PC-3 (cell line): Measurements from ENCODE around the gene RAG2. TPM values are rescaled to one million over a fixed set of nuclear protein-coding genes. Genes with fewer than 3 reads are reported as not detected.

Experiments used
- ATAC-seq: fragments of 200-7000 bp; cut with Tn5 transposase; 2 replicates; pipeline ENCODE4 v1.9.1; 2020; ENCODE audit warnings: mild to moderate bottlenecking, moderate library complexity
- BruUV-seq: library from RNA; stranded (reverse); fragments of 400-500 nt; replicated peaks from 2 replicates; lab custom pipeline; 2021; lab: Mats Ljungman, UMichigan
- CTCF ChIA-PET: fragments of 300-600 bp; sonication (Branson Sonifier 250); formaldehyde crosslinking; loops from one replicate; lab custom pipeline; 2022; ENCODE audit warnings: antibody characterized with exemption; lab: Charles Lee
- POLR2A ChIA-PET: fragments of 300-600 bp; sonication (Branson Sonifier 250); formaldehyde crosslinking; loops from one replicate; lab custom pipeline; 2022; ENCODE audit warnings: antibody characterized with exemption; ENCODE audit not compliant: unreplicated experiment; lab: Charles Lee
- DNase-seq: peaks from one replicate; pipeline ENCODE4 v3.0.0-alpha.2; 2015
- H2AFZ ChIP-seq: fragments of 300-600 bp; sonication (generic); 2 replicates; pipeline ENCODE4 v1.6.0; 2016; ENCODE audit warnings: antibody characterized with exemption, low read length
- H3F3A ChIP-seq: fragments of 300-600 bp; sonication (generic); one replicate; pipeline ENCODE4 v1.6.0; 2017; ENCODE audit warnings: antibody characterized with exemption, low read length, control low read depth, mild to moderate bottlenecking; ENCODE audit not compliant: unreplicated experiment
- H3K27ac ChIP-seq: fragments of 300-600 bp; sonication (generic); 2 replicates; pipeline ENCODE4 v1.5.1; 2016; ENCODE audit warnings: mild to moderate bottlenecking, low read length
- H3K27me3 ChIP-seq: fragments of 300-600 bp; sonication (generic); 2 replicates; pipeline ENCODE4 v1.6.1; 2016; ENCODE audit warnings: low read length, mixed read lengths
- H3K36me3 ChIP-seq: fragments of 300-600 bp; sonication (generic); 2 replicates; pipeline ENCODE4 v1.6.1; 2016; ENCODE audit warnings: low read depth, mixed run types, low read length, mixed read lengths
- H3K4me1 ChIP-seq: fragments of 300-600 bp; sonication (generic); 2 replicates; pipeline ENCODE4 v1.5.1; 2016; ENCODE audit warnings: low read length; ENCODE audit not compliant: insufficient read depth
- H3K4me2 ChIP-seq: fragments of 300-600 bp; sonication (generic); 2 replicates; pipeline ENCODE4 v1.6.0; 2016; ENCODE audit warnings: low read length
- H3K4me3 ChIP-seq: fragments of 300-600 bp; sonication (generic); 2 replicates; pipeline ENCODE4 v1.5.1; 2016; ENCODE audit warnings: mild to moderate bottlenecking, low read length, mixed read lengths
- H3K79me2 ChIP-seq: fragments of 300-600 bp; sonication (generic); 2 replicates; pipeline ENCODE4 v1.6.1; 2017; ENCODE audit warnings: low read length, mixed read lengths
- H3K9ac ChIP-seq: fragments of 300-600 bp; sonication (generic); 2 replicates; pipeline ENCODE4 v1.6.0; 2016; ENCODE audit warnings: mild to moderate bottlenecking, low read length
- H3K9me2 ChIP-seq: fragments of 300-600 bp; sonication (generic); replicated peaks from 2 replicates; pipeline ENCODE4 v1.6.1; 2016; ENCODE audit warnings: mixed run types, low read length, mixed read lengths
- H3K9me3 ChIP-seq: fragments of 300-600 bp; sonication (generic); 2 replicates; pipeline ENCODE4 v1.6.1; 2016; ENCODE audit warnings: low read length, mixed read lengths
- H4K20me1 ChIP-seq: fragments of 300-600 bp; sonication (generic); 2 replicates; pipeline ENCODE4 v1.6.1; 2016; ENCODE audit warnings: low read length, mixed read lengths
- CTCF ChIP-seq: fragments of 300-600 bp; sonication (generic); conservative IDR thresholded peaks from 2 replicates; pipeline ENCODE4 v1.5.1; 2017; ENCODE audit warnings: antibody characterized with exemption, low read depth, mild to moderate bottlenecking, low read length
- EZH2 ChIP-seq: fragments of 300-600 bp; sonication (generic); IDR thresholded peaks from one replicate; pipeline ENCODE4 v1.6.1; 2017; ENCODE audit warnings: antibody characterized with exemption, mild to moderate bottlenecking, low read length; ENCODE audit not compliant: unreplicated experiment
- EZH2phosphoT487 ChIP-seq: fragments of 300-600 bp; sonication (generic); IDR thresholded peaks from 2 replicates; pipeline ENCODE4 v1.6.1; 2018; ENCODE audit warnings: mild to moderate bottlenecking, antibody characterized with exemption, low read length, borderline replicate concordance
- intact Hi-C: fragments of 100-400 bp; cut with micrococcal nuclease; formaldehyde crosslinking; loops from 2 replicates; pipeline ENCODE4 v1.9.0; 2023
- total RNA-seq: library from RNA; depleted of rRNA; stranded (reverse); fragments of >200 nt; gene quantifications from 2 replicates; pipeline ENCODE4 v1.2.3, GENCODE V29; 2014

The RAG2 gene
- total RNA-seq, 1 experiment from 2014 or later: not detected

- Histone ChIP-seq H3K9me3 (no peaks in the 10 kb centered on the region), H3K36me3 (no peaks in the 10 kb centered on the region), H3K9ac (no peak overlapping the region), H4K20me1 (no peaks in the 10 kb centered on the region), H3F3A (no peaks in the 10 kb centered on the region), H2AFZ (no peak overlapping the region), H3K4me3 (no peak overlapping the region), H3K27me3 (no peaks in the 10 kb centered on the region), H3K4me2 (no peak overlapping the region), H3K27ac (no peak overlapping the region), H3K79me2 (no peaks in the 10 kb centered on the region), H3K9me2 (no peaks in the 10 kb centered on the region), H3K4me1 (no peaks in the 10 kb centered on the region)
- intact Hi-C loops: no loop called here
- TF ChIP-seq CTCF (no peak), EZH2phosphoT487 (no peak), EZH2 (no peak)
- DNase-seq: no peak
- ChIA-PET POLR2A (no interaction called here), CTCF (no interaction called here)
- no TSS peak for BruUV-seq
- ATAC-seq: no peak
Observed at GRCh38 chr11:36627471-36627870, 29.4 kb upstream of the RAG2 start.

GRCh38 chr11:36627006-36627405 is 29.0 kb upstream of the RAG2 start:
- Histone ChIP-seq H3K27ac (no peak overlapping the region), H3K36me3 (no peaks in the 10 kb centered on the region), H3K9me3 (no peaks in the 10 kb centered on the region), H3K9me2 (no peaks in the 10 kb centered on the region), H3K4me3 (no peak overlapping the region), H3F3A (no peaks in the 10 kb centered on the region), H4K20me1 (no peaks in the 10 kb centered on the region), H2AFZ (no peak overlapping the region), H3K4me2 (no peak overlapping the region), H3K79me2 (no peaks in the 10 kb centered on the region), H3K4me1 (no peaks in the 10 kb centered on the region), H3K9ac (no peak overlapping the region), H3K27me3 (no peaks in the 10 kb centered on the region)
- ATAC-seq (no peak), DNase-seq (no peak)
- intact Hi-C loops: no loop called here
- ChIA-PET POLR2A (no interaction called here), CTCF (no interaction called here)
- no peak for TF ChIP-seq CTCF
- TF ChIP-seq EZH2: no peak
- TF ChIP-seq EZH2phosphoT487: no peak
- BruUV-seq: no TSS peak

- ATAC-seq (no peak), DNase-seq (no peak)
- Histone ChIP-seq H3K4me3 (no peak overlapping the region), H3K9me2 (no peaks in the 10 kb centered on the region), H3K9me3 (no peaks in the 10 kb centered on the region), H3K36me3 (no peaks in the 10 kb centered on the region), H3K27me3 (no peaks in the 10 kb centered on the region), H3K79me2 (no peaks in the 10 kb centered on the region), H3F3A (no peaks in the 10 kb centered on the region), H4K20me1 (no peaks in the 10 kb centered on the region), H3K27ac (no peak overlapping the region), H3K4me1 (no peaks in the 10 kb centered on the region), H3K4me2 (no peak overlapping the region), H3K9ac (no peak overlapping the region), H2AFZ (no peak overlapping the region)
- TF ChIP-seq EZH2phosphoT487 (no peak), EZH2 (no peak), CTCF (no peak)
- ChIA-PET POLR2A (no interaction called here), CTCF (interaction anchor here (1.0 kb wide), 1 partner anchor 59 kb away, joined by 5 read pairs; no protein-coding TSS in a partner anchor)
- intact Hi-C loops: no loop called here
- no TSS peak for BruUV-seq
Observed at GRCh38 chr11:36623494-36623893, 25.5 kb upstream of the RAG2 start.
